ENCODE data around the gene MEIG1. TPM values are rescaled to one million over a fixed set of nuclear protein-coding genes. Genes with fewer than 3 reads are reported as not detected.
A peak's percentile ranks its signal among the peaks of the same experiment; 100 is the strongest.
"Not testable (repeated sequence)": the region's sequence is repeated elsewhere in the genome, so short reads cannot be mapped to it uniquely, and the experiment has no call there.

MEIG1 gene
- total RNA-seq, 1 donor from 2014 or later, result not detected

DNA sequence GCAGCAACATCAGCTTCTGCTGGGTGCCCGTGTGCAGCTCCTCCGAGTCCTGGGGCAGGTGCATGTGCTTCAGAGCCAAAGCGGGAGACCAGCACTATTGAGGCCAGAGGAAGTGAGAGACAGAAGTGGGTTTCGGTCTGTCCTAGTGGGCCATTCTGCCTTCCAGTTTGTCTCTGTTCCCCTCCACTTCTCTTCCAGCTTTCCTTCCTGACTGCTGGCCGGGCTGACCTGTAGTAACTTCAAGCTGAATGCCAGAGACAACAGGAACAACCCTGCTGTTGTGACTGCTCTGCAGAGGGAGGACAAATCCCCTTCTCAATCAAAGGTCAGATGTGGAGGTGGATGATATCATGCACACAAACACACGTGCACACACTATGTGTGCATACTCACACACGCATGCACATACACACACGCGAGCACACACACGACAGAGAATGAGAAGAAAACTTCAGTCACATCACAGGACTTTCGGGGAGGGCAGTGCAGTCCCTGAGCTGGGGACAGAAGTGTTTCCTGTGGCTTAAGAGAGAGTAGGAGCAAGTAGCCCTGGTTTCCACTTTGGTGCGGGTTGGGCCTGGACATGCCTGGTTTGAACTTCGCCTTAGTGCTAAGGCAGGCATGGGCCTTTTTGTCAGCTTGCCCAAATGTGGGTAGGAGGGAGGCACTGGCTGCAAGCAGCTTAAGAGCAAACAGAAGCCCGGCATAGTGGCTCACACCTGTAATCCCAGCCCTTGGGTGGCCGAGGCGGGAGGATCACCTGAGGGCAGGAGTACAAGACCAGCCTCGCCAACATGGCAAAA, 16.8 kb upstream of the MEIG1 start:
- DNase-seq; intact Hi-C loops (cut with micrococcal nuclease); H3K4me3 Mint-ChIP-seq; H3K9me3 Mint-ChIP-seq; H3K27me3 Mint-ChIP-seq: not testable (repeated sequence)
- H3K36me3 Mint-ChIP-seq (ENCODE audit: low read depth), result peaks cover 46% of the 10 kb centered on the region
- peak overlapping the region; percentile 49 for H3K27ac Mint-ChIP-seq
- peaks cover 14% of the 10 kb centered on the region for H3K4me1 Mint-ChIP-seq

DNA sequence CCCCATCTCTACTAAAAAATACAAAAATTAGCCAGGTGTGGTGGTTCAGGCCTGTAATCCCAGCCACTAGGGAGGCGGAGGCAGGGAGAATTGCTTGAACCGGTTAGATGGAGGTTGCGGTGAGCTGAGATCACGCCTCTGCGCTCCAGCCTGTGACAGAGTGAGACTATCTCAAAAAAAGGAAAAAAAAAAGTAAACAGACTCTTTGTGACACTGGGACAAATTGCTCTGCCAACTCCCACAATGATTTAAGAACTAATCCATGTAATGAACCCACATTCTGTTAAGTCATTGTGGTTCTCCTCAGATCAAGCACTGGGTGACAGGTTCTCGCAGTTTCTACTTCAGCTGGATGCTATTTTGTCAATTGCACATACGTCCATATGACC, 16.2 kb upstream of the MEIG1 start:
- H3K36me3 Mint-ChIP-seq (ENCODE audit: low read depth), result peaks cover 47% of the 10 kb centered on the region
- H3K27ac Mint-ChIP-seq; intact Hi-C loops (cut with micrococcal nuclease): not testable (repeated sequence)

DNA sequence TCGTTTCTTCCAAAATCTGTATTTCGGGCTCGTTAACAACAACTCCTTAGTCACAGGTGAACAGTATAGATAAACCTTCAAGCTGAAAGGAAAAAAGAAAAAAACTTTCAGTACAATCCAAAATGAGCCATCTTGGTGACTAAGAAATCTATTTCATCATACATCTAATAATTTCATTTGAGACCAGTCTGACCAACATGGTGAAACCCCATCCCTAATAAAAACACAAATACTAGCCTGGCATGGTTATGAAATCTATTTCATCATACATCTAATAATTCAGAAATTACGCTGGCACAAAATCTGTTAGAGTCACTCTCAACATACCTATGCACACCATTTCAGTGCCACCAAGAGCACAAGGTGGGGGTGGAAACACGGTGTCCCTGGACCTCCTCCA, 14.1 kb upstream of the MEIG1 start:
- Mint-ChIP-seq H3K9me3 (no peaks in the 10 kb centered on the region), H3K36me3 (ENCODE audit: low read depth) (peaks cover 55% of the 10 kb centered on the region), H3K27me3 (no peaks in the 10 kb centered on the region), H3K27ac (no peak overlapping the region), H3K4me1 (peaks cover 20% of the 10 kb centered on the region), H3K4me3 (no peak overlapping the region)
- intact Hi-C loops (cut with micrococcal nuclease), result no loop called here
- DNase-seq, result no peak

More for the DNA sequence above, 16.2 kb upstream of the MEIG1 start:
- peaks cover 14% of the 10 kb centered on the region for H3K4me1 Mint-ChIP-seq
- not testable (repeated sequence) for H3K27me3 Mint-ChIP-seq, H3K4me3 Mint-ChIP-seq, H3K9me3 Mint-ChIP-seq, DNase-seq

DNA sequence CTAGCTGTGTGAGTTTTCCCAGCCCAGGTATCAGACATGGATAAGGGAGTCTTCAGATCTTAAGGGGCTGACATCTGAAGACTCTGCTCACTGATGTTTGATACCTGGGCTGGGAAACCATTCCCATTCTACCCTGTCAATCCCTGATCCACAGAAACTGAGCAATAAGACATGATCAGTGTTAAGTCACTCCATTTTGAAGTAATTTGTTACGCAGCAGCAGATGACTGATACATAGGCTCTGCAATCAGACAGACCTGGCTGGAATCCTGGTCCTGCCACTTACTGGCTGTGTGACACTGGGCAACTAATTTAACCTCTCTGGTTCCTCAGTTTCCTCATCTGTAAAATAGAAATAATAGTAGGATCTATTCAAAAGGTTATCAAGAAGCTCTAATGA, 11.9 kb upstream of the MEIG1 start:
- H3K27ac Mint-ChIP-seq, result no peak overlapping the region
- DNase-seq, result no peak
- intact Hi-C loops (cut with micrococcal nuclease), result no loop called here
- no peaks in the 10 kb centered on the region for H3K27me3 Mint-ChIP-seq
- H3K9me3 Mint-ChIP-seq, result no peaks in the 10 kb centered on the region
- H3K4me1 Mint-ChIP-seq, result peaks cover 29% of the 10 kb centered on the region
- no peak overlapping the region for H3K4me3 Mint-ChIP-seq
- peaks cover 51% of the 10 kb centered on the region for H3K36me3 Mint-ChIP-seq (ENCODE audit: low read depth)

DNA sequence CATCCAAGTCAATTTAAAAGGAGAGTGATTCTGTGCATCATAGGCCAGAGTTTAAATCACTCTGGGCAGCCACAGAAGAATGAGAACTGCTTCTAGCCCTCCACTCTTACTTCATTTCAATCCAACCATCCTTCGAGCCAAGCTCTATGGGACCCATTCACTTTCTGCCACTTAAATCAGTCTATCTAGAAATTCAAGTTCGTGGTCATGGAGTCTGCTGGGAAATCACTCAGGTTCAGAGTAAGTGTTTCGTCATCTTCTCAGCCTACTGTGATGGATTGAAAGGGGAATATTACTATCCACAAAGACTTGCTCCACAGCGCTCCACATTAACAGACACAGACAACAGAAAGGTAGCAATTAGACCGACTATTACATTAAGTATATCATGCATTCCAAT, 9.9 kb upstream of the MEIG1 start:
- Mint-ChIP-seq H3K27me3 (no peaks in the 10 kb centered on the region), H3K4me1 (peaks cover 36% of the 10 kb centered on the region), H3K9me3 (no peaks in the 10 kb centered on the region), H3K27ac (peak overlapping the region; percentile 72), H3K36me3 (ENCODE audit: low read depth) (peaks cover 46% of the 10 kb centered on the region), H3K4me3 (no peak overlapping the region)
- no peak for DNase-seq
- intact Hi-C loops (cut with micrococcal nuclease), result no loop called here

DNA sequence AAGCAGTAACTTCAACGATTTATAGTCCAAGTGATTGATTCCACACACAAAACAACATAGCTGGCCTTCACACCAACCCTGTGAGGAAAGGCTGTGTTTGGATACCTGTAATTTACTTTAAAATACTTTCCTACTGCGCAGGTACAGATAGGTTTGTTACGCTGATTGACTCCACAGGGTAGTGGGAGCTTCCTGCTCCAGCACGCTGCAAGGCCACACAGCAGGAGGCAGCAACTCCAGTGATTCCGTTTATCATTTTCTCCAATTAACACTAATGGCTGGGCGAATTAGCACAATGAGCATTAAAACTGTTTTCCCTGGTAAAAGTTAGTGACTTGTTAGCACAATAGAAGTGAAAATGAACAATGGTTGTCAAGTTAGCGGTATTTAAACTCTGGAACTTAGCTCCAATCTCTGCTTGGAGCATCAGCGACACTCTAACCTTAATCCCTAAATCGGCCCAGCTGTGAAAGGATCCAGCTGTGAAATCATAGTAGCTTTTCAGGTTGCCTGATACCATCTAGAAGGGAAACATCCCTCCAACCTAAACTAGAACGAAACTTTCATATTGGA, 6.3 kb upstream of the MEIG1 start:
- Mint-ChIP-seq H3K4me1 (peaks cover 43% of the 10 kb centered on the region), H3K27ac (peak overlapping the region; percentile 97), H3K4me3 (peak overlapping the region; percentile 96), H3K36me3 (ENCODE audit: low read depth) (peaks cover 22% of the 10 kb centered on the region), H3K27me3 (no peaks in the 10 kb centered on the region), H3K9me3 (no peaks in the 10 kb centered on the region)
- no peak for DNase-seq
- intact Hi-C loops (cut with micrococcal nuclease), result loop anchor here (5.0 to 10.0 kb wide), 6 partner anchors 36 to 766 kb away; partner anchors contain the start of gene NMT2

DNA sequence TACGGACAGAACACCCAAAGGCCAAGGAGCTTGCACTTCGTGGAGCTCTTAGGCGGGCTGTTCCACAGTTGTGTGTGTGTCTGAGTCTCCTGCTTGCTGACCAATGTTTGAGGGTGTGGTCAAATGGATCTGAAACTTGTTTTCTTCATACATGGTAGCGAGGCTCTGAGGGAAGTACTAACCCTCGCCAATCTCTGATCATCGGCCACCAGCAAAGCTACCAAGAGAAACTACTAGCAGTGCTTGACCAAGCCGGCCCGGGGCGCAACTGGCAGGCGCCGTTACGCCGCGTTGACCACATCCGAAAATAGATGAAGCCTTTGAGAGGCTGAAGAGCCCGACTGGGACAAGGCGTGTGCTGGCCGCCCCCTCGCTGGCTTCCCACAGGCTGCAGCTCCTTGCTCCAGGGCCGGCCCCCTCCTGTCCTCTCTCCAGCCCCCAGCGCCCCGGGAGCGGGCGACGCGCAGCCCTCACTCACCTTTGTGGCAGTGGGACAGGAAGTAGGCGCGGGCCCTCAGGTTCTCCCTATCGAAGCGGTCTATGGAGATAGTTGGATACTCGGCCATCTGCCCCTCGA, 5.7 kb upstream of the MEIG1 start:
- intact Hi-C loops (cut with micrococcal nuclease), result loop anchor here (5.0 to 10.0 kb wide), 6 partner anchors 36 to 766 kb away; partner anchors contain the start of gene NMT2
- no peaks in the 10 kb centered on the region for H3K9me3 Mint-ChIP-seq
- no peaks in the 10 kb centered on the region for H3K27me3 Mint-ChIP-seq
- H3K27ac Mint-ChIP-seq, result peak overlapping the region; percentile 97
- peak; percentile 75 for DNase-seq
- peaks cover 17% of the 10 kb centered on the region for H3K36me3 Mint-ChIP-seq (ENCODE audit: low read depth)
- H3K4me3 Mint-ChIP-seq, result peak overlapping the region; percentile 96
- H3K4me1 Mint-ChIP-seq, result peaks cover 45% of the 10 kb centered on the region

DNA sequence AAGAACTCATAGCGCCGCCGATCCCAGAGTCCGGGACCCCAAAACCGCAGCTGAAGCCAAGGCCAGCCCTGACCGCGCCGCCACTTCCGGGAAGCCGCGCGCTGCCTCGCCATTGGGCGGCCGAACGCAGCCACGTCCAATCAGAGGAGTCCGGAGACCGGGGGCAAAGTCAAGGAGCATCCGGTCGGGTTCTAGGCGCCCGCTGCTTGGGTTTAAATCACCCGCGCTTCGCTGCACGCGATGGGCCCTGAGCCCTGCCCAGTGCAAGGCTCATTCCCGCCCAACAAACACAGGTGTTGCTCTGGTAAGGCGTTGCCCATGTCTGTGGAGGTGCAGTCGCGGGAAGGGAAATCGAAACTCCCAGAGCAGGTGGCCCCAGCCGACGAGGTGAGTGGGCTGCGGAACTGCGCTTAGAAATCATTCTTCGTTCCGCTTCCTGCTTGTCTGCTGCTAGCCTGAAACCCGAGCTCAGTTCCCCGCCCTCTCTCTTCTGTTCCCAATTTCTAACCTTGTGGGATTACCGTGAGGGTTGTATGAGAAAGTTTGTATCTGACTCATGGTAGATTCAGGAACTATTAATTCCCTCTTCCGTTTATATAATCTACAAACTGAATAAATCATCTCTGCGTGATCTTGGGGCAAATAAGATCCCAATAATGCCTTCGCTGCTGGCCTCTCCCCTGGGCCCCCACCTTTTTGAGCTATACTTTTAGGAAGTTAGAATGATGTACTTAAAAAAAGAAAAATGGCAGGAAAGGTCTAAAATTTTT, 5.0 kb upstream of the MEIG1 start, which contains the start of gene DCLRE1C:
Gene DCLRE1C, minus strand, starts transcription at position 96 of the 770 bp plus-strand sequence. Its CDS starts 86 bp downstream, at position 10.
- intact Hi-C loops (cut with micrococcal nuclease), result loop anchor here (1.0 to 10.0 kb wide), 9 partner anchors 37 to 767 kb away; partner anchors contain the start of genes CDNF, HSPA14, MSANTD7 and NMT2
- Mint-ChIP-seq H3K4me3 (peak within 1 kb of the TSS; percentile 96), H3K4me1 (peaks cover 45% of the 10 kb centered on the region), H3K27me3 (no peaks in the 10 kb centered on the region), H3K9me3 (no peaks in the 10 kb centered on the region), H3K36me3 (ENCODE audit: low read depth) (peaks cover 12% of the 10 kb centered on the region), H3K27ac (peak within 1 kb of the TSS; percentile 97)
- DNase-seq, result peak; percentile 97

DNA sequence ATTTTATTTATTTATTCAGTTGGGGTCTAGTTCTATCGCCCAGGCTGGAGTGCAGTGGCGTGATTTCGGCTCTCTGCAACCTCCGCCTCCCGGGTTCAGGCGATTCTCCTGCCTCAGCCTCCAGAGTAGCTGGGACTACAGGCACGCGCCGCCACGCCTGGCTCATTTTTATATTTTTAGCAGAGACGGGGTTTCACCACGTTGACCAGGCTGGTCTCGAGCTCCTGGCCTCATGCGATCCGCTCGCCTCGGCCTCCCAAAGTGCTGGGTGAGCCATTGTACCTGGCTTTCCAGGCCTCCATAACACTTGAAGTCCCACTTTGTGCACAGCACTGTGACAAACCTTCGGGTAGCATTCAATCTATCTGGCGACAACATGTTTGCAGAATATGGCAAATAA, 4.3 kb upstream of the MEIG1 start:
- peaks cover 8% of the 10 kb centered on the region for H3K36me3 Mint-ChIP-seq (ENCODE audit: low read depth)
- no peaks in the 10 kb centered on the region for H3K9me3 Mint-ChIP-seq
- H3K27ac Mint-ChIP-seq, result peak overlapping the region; percentile 97
- H3K27me3 Mint-ChIP-seq, result no peaks in the 10 kb centered on the region
- no peak for DNase-seq
- peaks cover 42% of the 10 kb centered on the region for H3K4me1 Mint-ChIP-seq
- peak overlapping the region; percentile 96 for H3K4me3 Mint-ChIP-seq
- intact Hi-C loops (cut with micrococcal nuclease), result loop anchor here (1.0 to 10.0 kb wide), 9 partner anchors 38 to 768 kb away; partner anchors contain the start of genes CDNF, HSPA14, MSANTD7 and NMT2

DNA sequence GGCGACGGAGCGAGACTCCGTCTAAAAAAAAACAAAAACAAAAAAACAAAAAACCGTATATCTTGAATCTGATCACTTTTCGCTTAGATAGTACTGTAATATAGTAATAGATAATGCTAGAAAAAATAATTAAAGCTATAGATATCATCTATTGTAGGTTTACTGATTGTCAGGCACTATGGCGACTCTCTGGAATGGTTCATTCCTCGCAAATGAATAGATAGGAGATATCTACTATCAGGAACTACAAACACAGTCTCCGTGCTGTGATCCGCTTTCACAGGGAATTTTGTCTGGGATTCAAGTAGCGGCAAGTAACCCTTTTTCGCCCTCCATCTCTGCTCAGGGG, 342 bp upstream of the MEIG1 start:
- Mint-ChIP-seq H3K36me3 (ENCODE audit: low read depth) (peaks cover under 1% of the 10 kb centered on the region), H3K27me3 (no peaks in the 10 kb centered on the region), H3K4me3 (peak overlapping the region; percentile 93), H3K27ac (peak overlapping the region; percentile 96), H3K4me1 (peaks cover 20% of the 10 kb centered on the region), H3K9me3 (no peaks in the 10 kb centered on the region)
- intact Hi-C loops (cut with micrococcal nuclease), result loop anchor here (1.0 to 10.0 kb wide), 5 partner anchors 81 to 394 kb away; partner anchors contain the start of genes RPP38 and SUV39H2
- no peak for DNase-seq

DNA sequence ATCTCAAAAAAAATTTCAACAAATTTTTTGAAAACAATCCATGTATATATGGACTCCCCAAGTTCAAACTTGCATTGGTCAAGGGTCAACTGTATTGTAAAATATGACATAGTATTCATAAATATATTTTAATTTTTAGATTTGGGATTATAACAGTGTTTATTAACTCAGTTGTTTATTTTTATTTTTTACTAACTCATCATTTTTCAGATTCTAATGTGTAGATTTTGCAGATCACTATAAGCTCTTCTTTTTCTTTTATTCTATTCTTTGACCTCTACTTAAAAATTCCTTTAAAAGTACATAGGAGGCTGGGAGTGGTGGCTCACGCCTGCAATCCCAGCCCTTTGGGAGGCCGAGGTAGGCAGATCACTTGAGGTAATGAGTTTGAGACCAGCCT, 8.7 kb downstream of the MEIG1 start:
- Mint-ChIP-seq H3K9me3 (no peaks in the 10 kb centered on the region), H3K4me3 (no peak overlapping the region), H3K27ac (no peak overlapping the region), H3K27me3 (peaks cover 10% of the 10 kb centered on the region), H3K36me3 (ENCODE audit: low read depth) (no peaks in the 10 kb centered on the region), H3K4me1 (peaks cover 3% of the 10 kb centered on the region)
- intact Hi-C loops (cut with micrococcal nuclease), result no loop called here
- no peak for DNase-seq

DNA sequence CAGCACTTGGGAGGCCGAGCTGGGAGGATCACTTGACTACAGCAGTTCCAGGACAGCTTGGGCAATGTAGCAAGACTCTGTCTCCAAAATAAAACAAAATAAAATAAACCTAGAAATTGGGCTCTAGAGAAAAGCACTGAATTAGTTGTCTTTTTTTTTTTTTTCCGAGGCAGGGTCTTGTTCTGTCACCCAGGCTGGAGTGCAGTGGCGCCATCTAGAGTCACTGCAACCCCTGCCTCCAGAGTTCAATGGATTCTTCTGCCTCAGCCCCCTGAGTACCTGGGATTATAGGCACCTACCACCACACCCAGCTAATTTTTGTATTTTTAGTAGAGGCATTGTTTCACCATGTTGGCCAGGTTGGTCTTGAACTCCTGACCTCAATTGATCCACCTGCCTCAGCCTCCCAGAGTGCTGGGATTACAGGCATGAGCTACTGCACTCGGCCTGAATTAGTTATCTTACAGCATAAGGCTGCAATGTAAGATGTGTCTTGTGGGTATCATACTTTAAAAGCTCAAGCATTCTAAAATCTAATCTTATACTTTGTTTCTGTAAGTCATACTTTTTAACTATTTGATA, 12.8 kb downstream of the MEIG1 start:
- intact Hi-C loops (cut with micrococcal nuclease), result loop anchor here (5.0 kb wide), 2 partner anchors 475 to 775 kb away; no protein-coding TSS in a partner anchor
- Mint-ChIP-seq H3K4me1 (peaks cover 9% of the 10 kb centered on the region), H3K27me3 (peaks cover 18% of the 10 kb centered on the region), H3K27ac (no peak overlapping the region), H3K9me3 (no peaks in the 10 kb centered on the region), H3K36me3 (ENCODE audit: low read depth) (no peaks in the 10 kb centered on the region), H3K4me3 (no peak overlapping the region)
- peak; percentile 85 for DNase-seq

All from activated CD4-positive, alpha-beta T cell treated with anti-CD3 and anti-CD28 coated beads, Interleukin-2, amount 10 ng/mL, durations not matched to agents 24 days and 14 days (primary cell).